A549 (cell line): ENCODE measurements around the gene IL6R. TPM values are rescaled to one million over a fixed set of nuclear protein-coding genes. Genes with fewer than 3 reads are reported as not detected.
A peak's percentile ranks its signal among the peaks of the same experiment; 100 is the strongest.

Experiments
- ATAC-seq, 2 experiments: fragments of 200-7000 bp in 1 of 2; fragments of >200 bp in 1 of 2; cut with Nextera tagmentation in 1 of 2; cut with Tn5 transposase in 1 of 2; 3 replicates each; pipeline versions ENCODE4 v1.8.0 to v1.9.1; 2018 to 2020; ENCODE audit warnings: mild to moderate bottlenecking in 1 of 2, moderate library complexity in 1 of 2
- CTCF ChIA-PET: fragments of 300-600 bp; sonication (Branson Sonifier 250); formaldehyde crosslinking; extraction: SDS; loops from one replicate; lab custom pipeline; 2021; ENCODE audit warnings: antibody characterized with exemption, inconsistent platforms; lab: Yijun Ruan, JAX
- POLR2A ChIA-PET: fragments of 350-600 bp; formaldehyde crosslinking; extraction: SDS; loops from one replicate; lab custom pipeline; 2021; ENCODE audit warnings: antibody characterized with exemption, inconsistent platforms; lab: Yijun Ruan, JAX
- DNase-seq, 2 experiments: peaks; one replicate each; pipeline versions ENCODE4 v3.0.0 to v3.0.0-alpha.2; 2011 to 2016; ENCODE audit warnings: low read depth in 1 of 2, low spot score in 1 of 2
- FAIRE-seq: peaks from 2 replicates; lab custom pipeline; 2011; peaks lifted over from hg19 to GRCh38; lab: Jason Lieb, UNC
- H3K27ac ChIP-seq, 2 experiments: fragments of >200 bp; sonication (Bioruptor Twin); formaldehyde crosslinking; 3 replicates each; pipeline ENCODE4 v1.5.1; 2016 to 2017
- H3K4me1 ChIP-seq: fragments of >200 bp; sonication (Bioruptor Twin); formaldehyde crosslinking; 3 replicates; pipeline ENCODE4 v1.6.1; 2016
- H3K4me2 ChIP-seq: fragments of >200 bp; sonication (Bioruptor Twin); formaldehyde crosslinking; 3 replicates; pipeline ENCODE4 v1.6.1; 2016
- H3K4me3 ChIP-seq: fragments of >200 bp; sonication (Bioruptor Twin); formaldehyde crosslinking; 3 replicates; pipeline ENCODE4 v1.5.1; 2016
- H3K9me3 ChIP-seq: fragments of >200 bp; sonication (Bioruptor Twin); formaldehyde crosslinking; 3 replicates; pipeline ENCODE4 v1.6.1; 2016
- BHLHE40 ChIP-seq: IDR thresholded peaks from 2 replicates; pipeline ENCODE4 v1.6.1; 2012; ENCODE audit warnings: low read depth, low read length, inconsistent platforms
- CBX2 ChIP-seq: fragments of 200-600 bp; sonication (generic); IDR thresholded peaks from 2 replicates; pipeline ENCODE4 v1.6.1; 2016; ENCODE audit warnings: low read depth, mild to moderate bottlenecking, borderline replicate concordance
- ESRRA ChIP-seq: fragments of 150-350 bp; IDR thresholded peaks from 2 replicates; pipeline ENCODE4 v1.6.1; 2014; ENCODE audit warnings: mild to moderate bottlenecking, low read length, borderline replicate concordance
- FOSL2 ChIP-seq, 2 experiments: fragments of 450-650 bp in 1 of 2; fragments of >200 bp in 1 of 2; sonication (Bioruptor Twin) in 1 of 2; formaldehyde crosslinking; IDR thresholded peaks; 2 replicates each; pipeline versions ENCODE4 v1.5.0 to v1.6.1; 2016 to 2020; ENCODE audit warnings: mild to moderate bottlenecking in 1 of 2, moderate library complexity in 1 of 2
- FOXS1 ChIP-seq: fragments of 250-450 bp; sonication (Bioruptor Pico); IDR thresholded peaks from 2 replicates; pipeline ENCODE4 v1.5.0; 2020; ENCODE audit warnings: mild to moderate bottlenecking, moderate library complexity
- HEYL ChIP-seq: fragments of 250-450 bp; sonication (Bioruptor Pico); IDR thresholded peaks from 2 replicates; pipeline ENCODE4 v1.8.0; 2021; ENCODE audit warnings: mild to moderate bottlenecking, moderate library complexity
- HOXB5 ChIP-seq: fragments of 250-450 bp; sonication (Bioruptor Pico); IDR thresholded peaks from 2 replicates; pipeline ENCODE4 v1.5.0; 2020; ENCODE audit warnings: mild to moderate bottlenecking, moderate library complexity
- JUNB ChIP-seq: fragments of >200 bp; sonication (Bioruptor Twin); formaldehyde crosslinking; IDR thresholded peaks from 2 replicates; pipeline ENCODE4 v1.6.1; 2016
- PHF8 ChIP-seq: fragments of 200-600 bp; sonication (generic); IDR thresholded peaks from 2 replicates; pipeline ENCODE4 v1.6.1; 2016; ENCODE audit warnings: low read depth, mild to moderate bottlenecking, antibody characterized with exemption, moderate library complexity, borderline replicate concordance
- RAD21 ChIP-seq, 2 experiments: fragments of >200 bp in 1 of 2; sonication (Bioruptor Twin) in 1 of 2; formaldehyde crosslinking in 1 of 2; IDR thresholded peaks in 1 of 2; conservative IDR thresholded peaks in 1 of 2; 2 replicates in 1 of 2; 3 replicates in 1 of 2; pipeline ENCODE4 v1.6.1; 2012 to 2018; ENCODE audit warnings: inconsistent platforms in 1 of 2
- RFX5 ChIP-seq: fragments of 450-650 bp; IDR thresholded peaks from 2 replicates; pipeline ENCODE4 v1.7.1; 2014; ENCODE audit warnings: antibody characterized with exemption, mild to moderate bottlenecking, moderate library complexity
- RNF2 ChIP-seq: fragments of 200-600 bp; sonication (generic); IDR thresholded peaks from 2 replicates; pipeline ENCODE4 v1.6.1; 2016; ENCODE audit warnings: low read depth, mild to moderate bottlenecking, antibody characterized with exemption, moderate library complexity, borderline replicate concordance
- SMC3 ChIP-seq: fragments of >200 bp; sonication (Bioruptor Twin); formaldehyde crosslinking; IDR thresholded peaks from 3 replicates; pipeline ENCODE4 v1.6.1; 2018; ENCODE audit warnings: inconsistent platforms
- TP53 ChIP-seq: fragments of 250-450 bp; sonication (Bioruptor Pico); IDR thresholded peaks from 2 replicates; pipeline ENCODE4 v1.5.0; 2021; ENCODE audit warnings: mild to moderate bottlenecking, moderate library complexity
- ZNF302 ChIP-seq: fragments of 250-450 bp; sonication (Bioruptor Pico); IDR thresholded peaks from 2 replicates; pipeline ENCODE4 v1.9.0; 2021; ENCODE audit warnings: inconsistent platforms, mild to moderate bottlenecking, moderate library complexity
- WGBS: methylation state at CpG from one replicate; pipeline ENCODE4 v1.1.6; 2017; ENCODE audit errors: missing lambda C conversion rate; 5-methylcytosine and 5-hydroxymethylcytosine counted together
- polyA plus RNA-seq, 4 experiments: library from polyadenylated mRNA; depleted of rRNA in 3 of 4; stranded (reverse); fragments of >200 nt; fragmentation: RNase III in 1 of 4; extraction: RNeasy Plus Mini Kit Qiagen cat#74134 plus additional on column Dnase treatment in 1 of 4; gene quantifications; 2 replicates in 3 of 4; 3 replicates in 1 of 4; pipeline ENCODE4 v1.2.3, GENCODE V29; 2011 to 2017
- TF ChIP-seq, protein P1 (sequence below): fragments of >200 bp; sonication (Bioruptor Twin); formaldehyde crosslinking; IDR thresholded peaks from 3 replicates; pipeline ENCODE4 v1.5.1; 2016
- TF ChIP-seq, protein P2 (sequence below): fragments of 150-350 bp; IDR thresholded peaks from 2 replicates; pipeline ENCODE4 v1.6.1; 2014; ENCODE audit warnings: low read depth, mild to moderate bottlenecking, low read length
- TF ChIP-seq, protein P3 (sequence below): fragments of >200 bp; sonication (Bioruptor Twin); formaldehyde crosslinking; IDR thresholded peaks from 3 replicates; pipeline ENCODE4 v1.6.1; 2016
- TF ChIP-seq, protein P4 (sequence below): fragments of 250-450 bp; sonication (Bioruptor Pico); IDR thresholded peaks from 2 replicates; pipeline ENCODE4 v1.5.0; 2020; ENCODE audit warnings: low read depth, mild to moderate bottlenecking, moderate library complexity
- TF ChIP-seq, protein P5 (sequence below): IDR thresholded peaks from 2 replicates; pipeline ENCODE4 v1.6.1; 2012

Gene IL6R
- polyA plus RNA-seq, 2 of the 4 experiments (the other 2 are of a cell fraction): 2.2 to 2.7 TPM

DNA sequence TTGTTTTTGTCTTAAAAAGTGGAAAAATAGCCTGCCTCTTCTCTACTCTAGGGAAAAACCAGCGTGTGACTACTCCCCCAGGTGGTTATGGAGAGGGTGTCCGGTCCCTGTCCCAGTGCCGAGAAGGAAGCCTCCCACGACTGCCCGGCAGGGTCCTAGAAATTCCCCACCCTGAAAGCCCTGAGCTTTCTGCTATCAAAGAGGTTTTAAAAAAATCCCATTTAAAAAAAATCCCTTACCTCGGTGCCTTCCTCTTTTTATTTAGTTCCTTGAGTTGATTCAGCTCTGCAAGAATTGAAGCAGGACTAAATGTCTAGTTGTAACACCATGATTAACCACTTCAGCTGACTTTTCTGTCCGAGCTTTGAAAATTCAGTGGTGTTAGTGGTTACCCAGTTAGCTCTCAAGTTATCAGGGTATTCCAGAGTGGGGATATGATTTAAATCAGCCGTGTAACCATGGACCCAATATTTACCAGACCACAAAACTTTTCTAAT lies 61.8 kb downstream of the IL6R start:
- Histone ChIP-seq H3K4me2 (no peak overlapping the region), H3K9me3 (no peaks in the 10 kb centered on the region), H3K4me3 (no peak overlapping the region), H3K4me1 (peaks cover 13% of the 10 kb centered on the region), H3K27ac (no peak overlapping the region)
- CTCF ChIA-PET: interaction anchor here (1.1 to 1.9 kb wide), 10 partner anchors 10 to 132 kb away, joined by 3 to 7 read pairs (median 4); no protein-coding TSS in a partner anchor
- FAIRE-seq (no peak), DNase-seq (no peak)
- TF ChIP-seq FOSL2 (IDR thresholded peaks at IDR 0.05) (no peak), FOSL2 (CRISPR knock-in tag; IDR thresholded peaks at IDR 0.05) (no peak), RAD21 (conservative IDR thresholded peaks at IDR 0.05 in 1 of 2, IDR thresholded peaks at IDR 0.05 in 1 of 2) (peak; percentile 37 to 39; a peak in 1 of 5 replicates), SMC3 (peak; percentile 39; the same call in 2 of the 3 replicates)
- TF ChIP-seq, protein P1, sequence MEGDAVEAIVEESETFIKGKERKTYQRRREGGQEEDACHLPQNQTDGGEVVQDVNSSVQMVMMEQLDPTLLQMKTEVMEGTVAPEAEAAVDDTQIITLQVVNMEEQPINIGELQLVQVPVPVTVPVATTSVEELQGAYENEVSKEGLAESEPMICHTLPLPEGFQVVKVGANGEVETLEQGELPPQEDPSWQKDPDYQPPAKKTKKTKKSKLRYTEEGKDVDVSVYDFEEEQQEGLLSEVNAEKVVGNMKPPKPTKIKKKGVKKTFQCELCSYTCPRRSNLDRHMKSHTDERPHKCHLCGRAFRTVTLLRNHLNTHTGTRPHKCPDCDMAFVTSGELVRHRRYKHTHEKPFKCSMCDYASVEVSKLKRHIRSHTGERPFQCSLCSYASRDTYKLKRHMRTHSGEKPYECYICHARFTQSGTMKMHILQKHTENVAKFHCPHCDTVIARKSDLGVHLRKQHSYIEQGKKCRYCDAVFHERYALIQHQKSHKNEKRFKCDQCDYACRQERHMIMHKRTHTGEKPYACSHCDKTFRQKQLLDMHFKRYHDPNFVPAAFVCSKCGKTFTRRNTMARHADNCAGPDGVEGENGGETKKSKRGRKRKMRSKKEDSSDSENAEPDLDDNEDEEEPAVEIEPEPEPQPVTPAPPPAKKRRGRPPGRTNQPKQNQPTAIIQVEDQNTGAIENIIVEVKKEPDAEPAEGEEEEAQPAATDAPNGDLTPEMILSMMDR: peak; percentile 28
- TF ChIP-seq, all 56 proteins: peak for 3
- peak in 1 of 2 experiments; percentile 54; a peak in 1 of 6 replicates for ATAC-seq
- WGBS: 73% methylated on average over 8 of the region's 8 CpGs
- POLR2A ChIA-PET: no interaction called here

DNA sequence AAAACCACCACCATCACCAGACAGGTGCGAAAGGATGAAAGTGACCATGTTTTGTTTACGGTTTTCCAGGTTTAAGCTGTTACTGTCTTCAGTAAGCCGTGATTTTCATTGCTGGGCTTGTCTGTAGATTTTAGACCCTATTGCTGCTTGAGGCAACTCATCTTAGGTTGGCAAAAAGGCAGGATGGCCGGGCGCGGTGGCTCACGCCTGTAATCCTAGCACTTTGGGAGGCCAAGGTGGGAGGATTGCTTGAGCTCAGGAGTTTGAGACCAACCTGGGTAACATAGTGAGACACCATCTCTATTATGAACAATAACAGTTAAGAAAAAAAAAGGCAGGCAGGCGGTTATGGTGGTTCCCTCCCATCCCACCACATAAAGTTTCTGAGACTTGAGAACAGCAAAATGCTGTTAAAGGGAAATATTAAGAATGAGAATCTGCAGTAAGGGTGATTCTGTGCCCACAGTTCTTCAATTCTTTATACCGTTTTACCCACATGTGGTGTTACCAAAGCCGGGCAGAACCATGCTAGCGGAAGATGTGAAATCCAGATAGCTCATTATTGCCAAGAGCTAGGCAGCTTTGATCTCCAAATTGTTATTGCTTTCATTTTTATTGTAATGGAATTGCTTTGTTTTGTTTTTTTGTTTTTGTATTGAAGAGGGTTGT lies 62.4 kb downstream of the IL6R start:
- TF ChIP-seq ESRRA (no peak), RFX5 (no peak), BHLHE40 (no peak)
- TF ChIP-seq, protein P2, sequence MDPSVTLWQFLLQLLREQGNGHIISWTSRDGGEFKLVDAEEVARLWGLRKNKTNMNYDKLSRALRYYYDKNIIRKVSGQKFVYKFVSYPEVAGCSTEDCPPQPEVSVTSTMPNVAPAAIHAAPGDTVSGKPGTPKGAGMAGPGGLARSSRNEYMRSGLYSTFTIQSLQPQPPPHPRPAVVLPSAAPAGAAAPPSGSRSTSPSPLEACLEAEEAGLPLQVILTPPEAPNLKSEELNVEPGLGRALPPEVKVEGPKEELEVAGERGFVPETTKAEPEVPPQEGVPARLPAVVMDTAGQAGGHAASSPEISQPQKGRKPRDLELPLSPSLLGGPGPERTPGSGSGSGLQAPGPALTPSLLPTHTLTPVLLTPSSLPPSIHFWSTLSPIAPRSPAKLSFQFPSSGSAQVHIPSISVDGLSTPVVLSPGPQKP: no peak
- TF ChIP-seq, all 56 proteins: peak for 0
- Histone ChIP-seq H3K27ac (no peak overlapping the region), H3K4me1 (peaks cover 11% of the 10 kb centered on the region), H3K4me2 (no peak overlapping the region), H3K9me3 (no peaks in the 10 kb centered on the region), H3K4me3 (no peak overlapping the region)
- no peak for FAIRE-seq
- CTCF ChIA-PET: interaction anchor here (0.6 to 2.1 kb wide), 17 partner anchors 10 to 928 kb away, joined by 3 to 8 read pairs (median 4); no protein-coding TSS in a partner anchor
- POLR2A ChIA-PET: no interaction called here
- ATAC-seq: no peak
- no peak for DNase-seq
- WGBS: 91% methylated on average over 11 of the region's 11 CpGs

DNA sequence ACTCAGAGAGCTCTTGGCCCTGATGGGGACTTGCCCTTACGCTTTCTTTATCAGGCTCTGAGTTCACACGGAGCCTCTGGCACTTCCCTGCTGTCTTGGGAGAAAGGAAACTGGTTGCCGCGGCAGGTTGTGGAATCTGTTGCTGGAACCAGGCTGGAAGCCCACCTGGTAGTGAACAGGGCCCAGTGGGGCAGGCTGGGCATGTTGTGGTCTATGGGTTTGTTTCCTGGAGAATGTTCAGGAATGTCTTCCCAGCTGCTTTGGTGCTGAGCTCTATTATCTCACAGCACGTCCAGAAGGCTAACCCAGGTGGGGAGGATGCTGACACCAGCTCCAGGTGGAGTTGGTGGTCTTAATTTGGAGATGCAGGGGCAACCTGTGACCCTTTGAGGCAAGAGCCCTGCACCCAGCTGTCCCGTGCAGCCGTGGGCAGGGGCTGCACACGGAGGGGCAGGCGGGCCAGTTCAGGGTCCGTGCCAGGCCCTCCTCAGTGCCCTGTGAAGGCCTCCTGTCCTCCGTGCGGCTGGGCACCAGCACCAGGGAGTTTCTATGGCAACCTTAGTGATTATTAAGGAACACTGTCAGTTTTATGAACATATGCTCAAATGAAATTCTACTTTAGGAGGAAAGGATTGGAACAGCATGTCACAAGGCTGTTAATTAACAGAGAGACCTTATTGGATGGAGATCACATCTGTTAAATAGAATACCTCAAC lies 63.5 kb downstream of the IL6R start:
- 87% methylated on average over 8 of the region's 12 CpGs for WGBS
- H3K9me3 ChIP-seq: no peaks in the 10 kb centered on the region
- FAIRE-seq (no peak), ATAC-seq (0 out of 6 replicates have a peak, but pooled peaks of 1 of the 2 experiments have one; percentile 41), DNase-seq (no peak)
- no peak overlapping the region for H3K27ac ChIP-seq
- POLR2A ChIA-PET: no interaction called here
- H3K4me1 ChIP-seq: no peaks in the 10 kb centered on the region; the same call in 2 of the 3 replicates
- H3K4me3 ChIP-seq: no peak overlapping the region
- CTCF ChIA-PET: interaction anchor here (0.9 to 2.1 kb wide), 9 partner anchors 9 to 143 kb away, joined by 3 to 8 read pairs (median 4); no protein-coding TSS in a partner anchor
- H3K4me2 ChIP-seq: no peak overlapping the region
- TF ChIP-seq, protein P3, sequence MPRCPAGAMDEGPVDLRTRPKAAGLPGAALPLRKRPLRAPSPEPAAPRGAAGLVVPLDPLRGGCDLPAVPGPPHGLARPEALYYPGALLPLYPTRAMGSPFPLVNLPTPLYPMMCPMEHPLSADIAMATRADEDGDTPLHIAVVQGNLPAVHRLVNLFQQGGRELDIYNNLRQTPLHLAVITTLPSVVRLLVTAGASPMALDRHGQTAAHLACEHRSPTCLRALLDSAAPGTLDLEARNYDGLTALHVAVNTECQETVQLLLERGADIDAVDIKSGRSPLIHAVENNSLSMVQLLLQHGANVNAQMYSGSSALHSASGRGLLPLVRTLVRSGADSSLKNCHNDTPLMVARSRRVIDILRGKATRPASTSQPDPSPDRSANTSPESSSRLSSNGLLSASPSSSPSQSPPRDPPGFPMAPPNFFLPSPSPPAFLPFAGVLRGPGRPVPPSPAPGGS: no peak
- TF ChIP-seq ZNF302 (CRISPR knock-in tag): no peak
- no peak for TF ChIP-seq ESRRA
- TF ChIP-seq TP53: no peak
- TF ChIP-seq FOXS1: no peak
- no peak for TF ChIP-seq RNF2
- TF ChIP-seq, protein P4, sequence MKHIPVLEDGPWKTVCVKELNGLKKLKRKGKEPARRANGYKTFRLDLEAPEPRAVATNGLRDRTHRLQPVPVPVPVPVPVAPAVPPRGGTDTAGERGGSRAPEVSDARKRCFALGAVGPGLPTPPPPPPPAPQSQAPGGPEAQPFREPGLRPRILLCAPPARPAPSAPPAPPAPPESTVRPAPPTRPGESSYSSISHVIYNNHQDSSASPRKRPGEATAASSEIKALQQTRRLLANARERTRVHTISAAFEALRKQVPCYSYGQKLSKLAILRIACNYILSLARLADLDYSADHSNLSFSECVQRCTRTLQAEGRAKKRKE (CRISPR knock-in tag): no peak
- no peak for TF ChIP-seq PHF8
- TF ChIP-seq JUNB: no peak
- TF ChIP-seq CBX2: no peak
- TF ChIP-seq HEYL (CRISPR knock-in tag): no peak
- TF ChIP-seq HOXB5 (CRISPR knock-in tag): no peak
- TF ChIP-seq, protein P1: no peak
- TF ChIP-seq, protein P5, sequence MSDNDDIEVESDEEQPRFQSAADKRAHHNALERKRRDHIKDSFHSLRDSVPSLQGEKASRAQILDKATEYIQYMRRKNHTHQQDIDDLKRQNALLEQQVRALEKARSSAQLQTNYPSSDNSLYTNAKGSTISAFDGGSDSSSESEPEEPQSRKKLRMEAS: no peak
